KOPT-K1 (cell line): ENCODE measurements around the gene PARP6.

Experiments used
- H3K27ac ChIP-seq: fragments of 200-600 bp; sonication (generic); 2 replicates; pipeline ENCODE4 v1.5.1; 2016; ENCODE audit warnings: antibody characterized with exemption, mild to moderate bottlenecking, low read depth, low read length; ENCODE audit not compliant: poor library complexity, severe bottlenecking
- H3K36me3 ChIP-seq: fragments of 200-600 bp; sonication (generic); 2 replicates; pipeline ENCODE4 v1.5.1; 2017; ENCODE audit warnings: antibody characterized with exemption, mild to moderate bottlenecking, low read length, moderate library complexity; ENCODE audit not compliant: insufficient read depth
- H3K9me3 ChIP-seq: fragments of 200-600 bp; sonication (generic); 2 replicates; pipeline ENCODE4 v1.5.1; 2017; ENCODE audit warnings: antibody characterized with exemption, low read length, mild to moderate bottlenecking; ENCODE audit not compliant: insufficient read depth, poor library complexity, severe bottlenecking

Gene PARP6

DNA sequence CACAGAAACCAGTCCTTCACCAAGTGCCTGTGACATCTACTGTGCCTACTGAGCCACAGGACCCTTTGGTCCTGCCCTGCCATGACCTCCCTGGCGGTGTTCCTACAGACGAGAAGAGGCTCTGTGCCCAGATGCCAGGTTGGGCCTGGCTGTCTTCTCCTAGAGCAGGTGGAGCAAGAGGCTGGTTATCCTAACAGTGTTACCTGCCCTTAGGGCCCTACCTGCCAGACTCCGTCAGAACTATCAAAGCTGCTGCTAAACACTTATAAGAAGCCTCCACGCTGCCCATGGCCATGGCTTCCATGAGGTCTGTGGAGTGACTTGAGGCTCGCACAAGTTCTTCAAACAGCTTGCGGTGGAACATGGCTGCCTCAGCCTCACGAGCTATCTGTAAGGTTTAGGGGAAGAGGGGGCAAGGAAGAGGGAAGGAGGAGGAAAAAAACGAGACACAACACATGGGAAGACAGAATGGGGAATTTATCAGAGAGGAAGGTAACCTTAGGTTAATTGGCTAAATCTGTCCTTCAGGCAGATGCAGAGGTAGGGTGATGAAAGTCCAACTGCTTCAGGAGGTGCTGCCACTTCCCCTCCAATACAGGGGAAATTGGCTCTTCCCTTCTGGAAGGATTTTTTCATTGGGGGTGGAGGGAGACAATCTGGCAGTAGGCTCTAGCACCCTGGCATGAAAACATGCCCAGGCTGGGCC, 69.4 kb downstream of the PARP6 start:
- H3K27ac ChIP-seq = no peak overlapping the region
- peaks cover 100% of the 10 kb centered on the region for H3K36me3 ChIP-seq
- no peaks in the 10 kb centered on the region for H3K9me3 ChIP-seq

DNA sequence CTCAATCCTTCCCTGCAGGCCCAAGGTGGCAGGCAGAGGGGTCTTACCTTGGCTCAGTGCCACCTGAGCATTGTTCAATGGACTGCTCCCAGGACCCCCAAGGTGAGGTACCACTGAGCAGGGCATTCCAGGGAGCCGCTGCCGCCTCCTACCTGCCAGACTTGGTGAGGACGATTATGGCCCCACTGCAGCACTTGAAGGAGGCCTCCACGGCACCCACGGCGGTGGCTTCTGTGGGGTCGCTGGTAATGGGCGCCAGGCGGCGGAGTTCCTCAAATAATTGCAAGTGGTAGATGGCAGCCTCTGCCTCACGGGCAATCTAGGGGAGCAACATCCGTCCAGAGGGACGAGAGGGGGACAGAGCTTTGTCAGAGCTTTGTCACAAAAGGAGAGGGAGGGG, 70.1 kb downstream of the PARP6 start:
- Histone ChIP-seq H3K36me3 (peaks cover 96% of the 10 kb centered on the region), H3K9me3 (no peaks in the 10 kb centered on the region), H3K27ac (no peak overlapping the region)

DNA sequence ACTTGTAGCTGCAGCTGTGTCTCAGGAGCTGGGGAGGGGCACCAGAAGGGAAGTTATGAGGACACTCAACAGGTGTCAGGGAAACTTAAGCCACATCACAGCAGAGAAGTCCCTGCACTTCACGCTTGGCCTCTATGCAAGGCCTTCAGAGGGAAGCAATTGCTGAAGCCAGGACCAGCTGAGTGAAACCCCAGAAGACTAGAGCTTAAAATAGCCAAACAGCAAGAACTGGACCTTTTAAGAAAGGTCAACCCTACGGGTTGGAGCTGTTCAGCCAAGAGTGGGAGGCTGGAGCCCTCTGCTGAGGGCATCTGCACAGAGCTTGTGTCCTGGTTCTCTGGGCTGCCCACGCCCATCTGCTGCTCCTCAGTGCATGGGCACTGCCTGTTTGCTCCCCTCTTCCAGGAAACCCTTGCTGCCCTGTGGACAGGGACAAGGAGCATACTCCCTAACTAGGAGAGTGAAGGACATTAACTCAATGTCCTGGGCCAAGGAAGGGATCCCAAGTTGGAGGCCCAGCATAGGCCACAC, 70.9 kb downstream of the PARP6 start:
- no peak overlapping the region for H3K27ac ChIP-seq
- peaks cover 88% of the 10 kb centered on the region for H3K36me3 ChIP-seq
- no peaks in the 10 kb centered on the region for H3K9me3 ChIP-seq

DNA sequence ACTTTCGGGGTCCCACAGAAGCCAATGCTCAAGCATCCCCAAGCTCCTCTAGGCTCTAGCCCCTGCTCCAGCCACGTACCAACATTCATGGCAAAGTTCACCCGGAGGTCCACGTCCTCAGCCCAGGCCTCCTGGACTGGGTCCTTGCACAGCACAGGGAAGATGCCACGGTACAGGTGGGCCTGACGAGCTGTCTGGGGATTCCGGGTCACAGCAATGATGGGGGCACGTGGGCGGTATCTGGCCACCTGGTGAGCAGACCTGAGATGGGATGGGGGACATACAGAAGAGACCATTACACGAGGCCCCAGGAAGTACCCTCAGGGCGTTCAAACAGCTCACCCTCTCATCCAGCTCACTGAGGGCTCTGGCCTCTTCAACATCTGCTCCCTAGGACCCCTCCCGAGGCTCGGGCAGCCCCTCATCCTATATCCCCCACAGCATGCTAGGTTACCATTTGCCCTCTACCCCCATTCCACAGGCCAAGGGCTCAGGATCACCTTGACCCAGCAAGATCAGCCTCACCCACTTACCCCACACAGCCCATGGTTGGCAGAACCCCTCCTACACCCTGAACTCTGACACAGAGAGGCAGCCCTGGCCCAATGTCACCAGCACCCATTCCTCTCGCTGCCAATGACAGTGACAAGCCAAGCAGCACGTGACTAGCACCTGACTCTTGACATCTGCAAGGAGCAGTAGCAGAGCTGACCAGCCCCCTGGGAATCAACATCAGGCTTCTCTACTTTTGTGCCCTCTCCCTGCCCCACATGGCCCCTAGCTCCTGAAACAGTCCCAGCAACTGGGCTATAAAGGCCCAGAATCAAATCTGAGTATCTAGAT, 71.7 kb downstream of the PARP6 start:
- Histone ChIP-seq H3K36me3 (peaks cover 79% of the 10 kb centered on the region), H3K9me3 (no peaks in the 10 kb centered on the region), H3K27ac (no peak overlapping the region)

DNA sequence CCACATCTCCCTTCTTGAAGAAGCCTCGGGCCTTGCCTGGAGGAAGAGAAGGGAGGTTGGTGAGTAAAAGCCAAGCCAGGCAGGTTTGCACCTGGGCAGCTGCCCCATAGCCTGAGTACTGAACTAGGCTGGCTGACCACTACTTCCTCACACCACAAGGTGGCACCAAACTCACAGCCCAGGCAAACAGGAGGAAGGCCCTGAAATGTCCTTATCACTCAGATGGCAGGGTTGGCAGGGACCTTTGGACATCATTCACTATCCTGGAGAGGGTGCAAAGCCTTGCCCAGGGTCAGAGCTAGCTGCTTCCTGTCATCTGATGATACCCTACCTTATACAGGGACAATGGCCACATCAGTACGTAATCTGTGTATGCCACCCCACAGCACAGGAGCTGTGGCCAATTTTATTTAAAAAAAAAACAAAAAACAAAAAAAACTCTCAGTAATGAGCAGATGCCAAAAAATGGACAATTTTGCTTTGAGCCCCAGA, 72.6 kb downstream of the PARP6 start:
- Histone ChIP-seq H3K27ac (no peak overlapping the region), H3K36me3 (peaks cover 71% of the 10 kb centered on the region), H3K9me3 (no peaks in the 10 kb centered on the region)

DNA sequence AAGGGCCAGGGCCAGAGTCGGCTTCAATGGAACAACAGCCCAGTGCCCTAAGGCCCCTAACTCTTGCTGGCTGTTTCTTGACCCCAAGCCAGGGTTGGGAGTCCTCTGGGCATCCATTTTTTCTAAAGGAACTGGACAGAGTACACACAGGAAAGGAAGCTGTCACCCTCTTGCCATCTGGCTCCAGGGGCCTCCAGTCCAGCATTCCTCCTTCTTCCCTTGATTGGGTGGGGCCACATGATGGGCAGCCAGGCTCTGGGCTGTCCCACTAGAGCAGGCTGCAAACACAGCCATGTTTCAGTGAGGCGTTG, 73.2 kb downstream of the PARP6 start:
- Histone ChIP-seq H3K36me3 (peaks cover 65% of the 10 kb centered on the region), H3K9me3 (no peaks in the 10 kb centered on the region), H3K27ac (no peak overlapping the region)

DNA sequence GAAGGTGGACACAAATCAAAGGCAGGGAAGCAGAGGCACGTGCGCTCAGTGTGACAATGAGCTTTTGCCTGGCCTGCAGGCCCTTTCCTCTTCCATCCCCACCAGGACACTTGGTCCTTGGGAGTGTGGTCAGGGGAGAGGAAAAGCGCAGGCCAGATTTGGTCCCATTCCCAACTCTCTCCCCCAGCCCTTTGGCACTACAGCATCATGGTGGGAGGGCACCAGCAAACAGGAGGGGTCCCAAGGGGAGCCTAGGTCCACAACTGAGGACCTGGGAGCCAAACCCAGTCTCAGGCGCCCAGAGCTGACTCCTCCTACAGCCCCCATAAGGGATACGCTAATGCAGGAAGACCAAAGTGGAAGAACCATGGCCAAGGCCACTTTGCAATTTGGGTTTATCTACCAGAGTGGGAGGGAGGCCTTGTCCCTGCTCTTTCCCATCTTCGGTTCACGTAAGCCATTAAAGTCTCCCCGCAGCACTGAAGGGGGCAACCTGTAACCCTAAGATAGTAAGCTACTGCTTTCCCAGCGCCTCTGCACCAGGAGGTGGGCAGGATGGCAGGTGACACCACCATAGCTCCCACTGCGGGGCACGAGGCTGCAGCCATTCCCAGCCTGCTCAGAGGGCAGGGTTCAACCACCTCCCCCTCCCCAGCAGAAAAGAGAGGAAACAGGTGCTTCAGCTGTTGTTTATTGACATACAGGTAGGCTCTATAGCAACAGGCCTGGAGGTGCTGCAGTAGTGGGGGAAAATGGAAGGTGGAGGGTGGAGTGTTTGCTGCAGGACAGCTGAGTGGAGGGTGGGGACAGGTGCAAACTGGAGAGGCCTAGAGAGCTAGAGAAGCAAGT, 73.8 kb downstream of the PARP6 start:
- peaks cover 59% of the 10 kb centered on the region for H3K36me3 ChIP-seq
- no peak overlapping the region for H3K27ac ChIP-seq
- no peaks in the 10 kb centered on the region for H3K9me3 ChIP-seq

DNA sequence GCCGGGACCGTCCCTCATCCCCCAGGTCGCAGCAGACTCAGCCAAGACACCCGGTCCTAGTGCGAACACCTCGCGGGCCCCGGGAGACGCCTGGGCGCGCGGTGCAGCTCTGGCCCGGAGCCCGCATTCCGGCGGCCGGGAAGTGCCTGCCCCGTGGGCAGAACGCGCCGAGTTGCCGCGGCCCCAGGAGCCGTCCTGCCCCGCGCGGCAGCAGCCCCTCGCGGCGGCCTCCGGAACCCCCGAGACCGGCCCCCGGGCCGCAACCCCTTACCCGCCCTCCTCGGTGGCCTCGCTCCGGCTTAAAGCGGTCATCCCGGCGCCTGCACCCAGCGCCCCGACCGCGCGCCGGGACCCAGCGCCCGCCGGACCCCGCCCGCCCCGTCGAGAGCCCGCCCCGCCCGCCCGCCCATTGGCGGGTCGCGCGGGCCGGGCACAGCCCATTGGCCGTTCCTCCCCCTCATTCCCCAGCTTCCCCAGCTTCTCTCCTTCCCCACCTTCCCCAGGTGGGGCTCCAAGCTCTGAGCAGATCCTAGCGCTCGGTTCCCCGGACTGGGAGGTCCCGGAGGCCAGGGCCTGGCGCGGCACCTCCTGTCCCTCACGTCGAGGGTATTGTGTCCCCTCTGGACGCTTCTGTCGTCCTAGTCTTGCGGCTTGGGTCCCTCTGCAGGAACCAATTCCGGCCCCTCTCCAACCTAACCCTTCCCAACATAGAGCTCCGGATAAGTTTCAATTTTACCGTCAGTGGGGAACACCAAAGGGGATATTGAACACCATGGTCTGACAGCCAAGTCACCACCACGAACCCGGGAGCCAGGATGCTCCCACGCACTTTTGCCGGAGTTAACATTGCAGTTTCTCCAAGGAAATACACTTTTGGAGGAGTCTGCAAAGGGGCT, 74.6 kb downstream of the PARP6 start, which contains the start of gene GRAMD2A:
Gene GRAMD2A (minus strand): TSS at position 328 of the 896 bp plus-strand sequence.
- Histone ChIP-seq H3K27ac (no peak within 1 kb of the TSS), H3K36me3 (peaks cover 50% of the 10 kb centered on the region), H3K9me3 (no peaks in the 10 kb centered on the region)

DNA sequence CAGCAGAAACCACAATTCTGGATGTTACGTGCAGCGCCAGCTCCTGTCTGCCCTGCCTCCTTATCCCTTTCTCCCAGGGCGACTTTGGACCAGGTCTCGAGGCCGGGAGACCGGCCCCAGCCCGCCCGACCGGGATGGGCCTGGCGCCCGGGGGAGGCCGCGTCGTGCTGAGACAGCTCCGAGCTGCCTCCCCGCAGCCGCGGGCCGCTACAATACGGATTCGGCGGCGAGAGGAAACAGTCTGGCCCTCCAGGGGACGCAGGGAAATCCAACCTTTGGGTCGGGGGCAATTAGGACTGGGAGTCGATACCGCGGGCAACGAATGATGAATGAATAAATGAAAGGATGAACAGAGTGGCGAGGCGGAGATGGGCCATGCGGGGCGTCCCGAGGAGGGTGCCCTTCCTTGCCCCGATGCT, 75.3 kb downstream of the PARP6 start:
- Histone ChIP-seq H3K27ac (no peak overlapping the region), H3K9me3 (no peaks in the 10 kb centered on the region), H3K36me3 (peaks cover 43% of the 10 kb centered on the region)

DNA sequence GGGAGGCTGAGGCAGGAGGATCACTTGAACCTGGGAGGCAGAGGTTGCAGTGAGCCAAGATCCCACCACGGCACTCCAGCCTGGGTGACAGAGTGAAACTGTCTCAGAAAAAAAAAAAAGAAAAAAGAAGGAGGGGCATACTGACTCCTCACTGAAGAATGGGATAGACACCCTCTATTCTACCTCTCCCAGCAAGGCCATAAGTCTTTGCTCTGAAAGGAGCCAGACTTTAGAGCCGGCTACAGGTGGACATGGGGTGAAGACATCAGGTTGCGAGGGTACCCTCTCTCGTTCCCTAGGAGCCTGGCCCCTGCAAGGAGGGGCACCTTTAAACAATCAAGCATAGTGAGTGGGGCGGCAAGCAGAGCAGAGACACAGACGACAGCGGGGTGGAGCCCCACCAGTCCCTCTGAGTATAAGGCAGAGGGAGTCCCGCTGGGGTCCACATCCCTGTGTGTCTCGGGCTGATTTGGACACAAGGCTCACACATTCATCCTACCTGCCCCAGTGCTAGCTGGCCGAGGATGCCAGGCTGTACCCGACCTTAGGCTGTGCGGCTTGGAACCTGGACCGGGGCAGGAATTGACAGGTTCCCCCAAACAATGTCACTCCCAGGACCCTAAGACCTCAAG, 75.8 kb downstream of the PARP6 start:
- no peak overlapping the region for H3K27ac ChIP-seq
- no peaks in the 10 kb centered on the region for H3K9me3 ChIP-seq
- peaks cover 38% of the 10 kb centered on the region for H3K36me3 ChIP-seq

DNA sequence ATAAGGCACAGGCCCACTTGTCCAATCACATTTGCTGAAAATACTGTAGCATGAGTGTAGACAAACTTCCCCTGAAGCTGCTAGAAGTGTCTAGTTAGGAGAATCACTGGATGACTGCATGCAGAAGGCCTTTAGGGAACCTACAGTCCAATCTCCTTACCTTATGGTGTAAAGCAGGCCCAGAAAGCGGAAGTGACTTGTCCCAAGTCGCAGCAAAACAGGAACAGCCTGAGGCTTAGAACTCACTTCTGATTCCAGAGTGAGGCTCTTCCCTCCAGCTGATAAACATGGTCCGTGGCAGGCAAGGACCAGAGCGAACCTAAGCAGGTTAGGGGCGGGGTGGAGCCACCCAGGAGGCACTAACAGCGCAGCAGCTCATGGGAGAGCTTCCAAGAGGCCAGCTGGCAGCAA, 77.2 kb downstream of the PARP6 start:
- Histone ChIP-seq H3K36me3 (peaks cover 24% of the 10 kb centered on the region), H3K27ac (no peak overlapping the region), H3K9me3 (no peaks in the 10 kb centered on the region)

DNA sequence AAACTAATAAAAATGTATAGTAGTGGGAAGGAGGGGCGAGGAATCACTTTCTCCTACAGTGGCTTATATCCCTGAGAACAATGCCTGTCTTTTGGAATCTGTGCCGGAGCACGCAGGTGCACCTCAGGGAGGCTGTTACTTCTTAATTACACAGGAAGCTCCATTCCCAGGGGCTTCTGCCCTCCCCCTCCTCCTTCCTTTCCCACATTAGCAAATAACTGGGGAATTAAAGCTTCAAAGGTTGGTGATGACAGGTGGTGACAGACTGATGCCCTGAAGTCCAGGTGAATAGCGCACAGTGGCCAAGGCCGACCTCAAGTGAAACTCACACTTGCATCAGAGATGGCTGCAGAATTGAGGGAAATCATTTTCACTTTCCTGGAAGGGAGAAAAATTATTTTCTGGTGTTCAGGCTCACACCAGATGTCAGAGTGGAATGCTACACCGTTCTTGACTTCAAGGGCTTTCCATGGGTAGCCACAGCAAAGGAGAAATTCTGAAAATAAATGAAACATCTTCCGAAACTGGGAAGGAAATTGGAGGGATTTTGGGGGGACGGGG, 78.4 kb downstream of the PARP6 start:
- Histone ChIP-seq H3K27ac (no peak overlapping the region), H3K9me3 (no peaks in the 10 kb centered on the region), H3K36me3 (peaks cover 12% of the 10 kb centered on the region)

DNA sequence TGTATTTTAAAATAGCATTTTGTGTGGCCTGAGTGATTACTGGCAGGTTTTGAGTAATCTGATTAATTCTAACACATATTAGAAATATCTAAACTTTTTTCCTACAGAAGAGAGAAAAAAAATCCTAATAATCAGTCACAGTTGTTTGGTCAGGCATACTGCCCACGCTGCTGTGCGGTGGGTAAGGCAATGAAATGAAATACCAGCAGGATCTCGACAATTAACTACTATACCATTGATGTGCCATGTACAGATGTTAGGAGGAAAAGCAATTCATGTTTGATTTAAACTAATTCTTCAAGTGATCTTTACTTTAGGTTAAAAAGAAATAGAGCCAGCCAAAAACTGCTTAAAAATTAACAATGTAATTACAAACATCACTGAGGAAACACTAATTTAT, 79.9 kb downstream of the PARP6 start:
- Histone ChIP-seq H3K27ac (no peak overlapping the region), H3K36me3 (no peaks in the 10 kb centered on the region), H3K9me3 (no peaks in the 10 kb centered on the region)
